A673 (cell line): ENCODE results near the gene PSME3IP1. TPM values are rescaled to one million over a fixed set of nuclear protein-coding genes. Genes with fewer than 3 reads are reported as not detected.

Source experiments
- BruUV-seq: library from RNA; stranded (reverse); fragments of 400-500 nt; replicated peaks from 2 replicates; lab custom pipeline; 2021; lab: Mats Ljungman, UMichigan
- CTCF ChIA-PET: fragments of 300-600 bp; sonication (Branson Sonifier 250); formaldehyde crosslinking; loops from one replicate; lab custom pipeline; 2022; ENCODE audit warnings: antibody characterized with exemption; lab: Charles Lee
- POLR2A ChIA-PET: fragments of 300-600 bp; sonication (Branson Sonifier 250); formaldehyde crosslinking; loops from one replicate; lab custom pipeline; 2022; ENCODE audit warnings: antibody characterized with exemption; ENCODE audit not compliant: low non-redundant PET; lab: Charles Lee
- DNase-seq: peaks from one replicate; pipeline ENCODE4 v3.0.0-alpha.2; 2015; ENCODE audit warnings: low spot score
- H3K27ac ChIP-seq: fragments of 200-600 bp; sonication (generic); 2 replicates; pipeline ENCODE4 v1.5.1; 2016; ENCODE audit warnings: mixed run types, low read depth, mild to moderate bottlenecking, mixed read lengths, antibody characterized with exemption, low read length; ENCODE audit not compliant: poor library complexity, severe bottlenecking
- H3K27me3 ChIP-seq: fragments of 200-600 bp; sonication (generic); replicated peaks from 2 replicates; pipeline ENCODE4 v1.6.1; 2017; ENCODE audit warnings: mixed run types, low read depth, mild to moderate bottlenecking, mixed read lengths, antibody characterized with exemption, low read length; ENCODE audit not compliant: insufficient read depth, poor library complexity
- H3K36me3 ChIP-seq: fragments of 200-600 bp; sonication (generic); 2 replicates; pipeline ENCODE4 v1.6.1; 2016; ENCODE audit warnings: mixed run types, mild to moderate bottlenecking, mixed read lengths, antibody characterized with exemption, low read length; ENCODE audit not compliant: insufficient read depth, poor library complexity, severe bottlenecking
- H3K4me1 ChIP-seq: fragments of 200-600 bp; sonication (generic); 2 replicates; pipeline ENCODE4 v1.6.1; 2017; ENCODE audit warnings: mixed run types, mild to moderate bottlenecking, mixed read lengths, antibody characterized with exemption, low read length; ENCODE audit not compliant: insufficient read depth, poor library complexity, severe bottlenecking
- H3K4me3 ChIP-seq: fragments of 200-600 bp; sonication (generic); 2 replicates; pipeline ENCODE4 v1.5.1; 2016; ENCODE audit warnings: low read depth, mixed run types, mild to moderate bottlenecking, mixed read lengths, low read length; ENCODE audit not compliant: poor library complexity, severe bottlenecking
- H3K9me3 ChIP-seq: fragments of 200-600 bp; sonication (generic); 2 replicates; pipeline ENCODE4 v1.6.1; 2016; ENCODE audit warnings: mixed run types, low read depth, mild to moderate bottlenecking, mixed read lengths, antibody characterized with exemption, low read length; ENCODE audit not compliant: poor library complexity, severe bottlenecking
- EZH2 ChIP-seq: fragments of 200-600 bp; sonication (generic); IDR thresholded peaks from 2 replicates; pipeline ENCODE4 v1.6.1; 2017; ENCODE audit warnings: borderline replicate concordance, low read depth, mild to moderate bottlenecking, mixed read lengths, antibody characterized with exemption, low read length; ENCODE audit not compliant: poor library complexity, severe bottlenecking
- intact Hi-C: fragments of 100-400 bp; cut with micrococcal nuclease; formaldehyde crosslinking; loops from one replicate; pipeline ENCODE4 v1.10.0; 2022; ENCODE audit not compliant: unreplicated experiment
- total RNA-seq: library from RNA; stranded (reverse); gene quantifications from 2 replicates; pipeline ENCODE4 v1.2.3, GENCODE V29; 2021
- TF ChIP-seq, protein P1 (sequence below): fragments of 300-800, 200-600 bp; sonication (generic); conservative IDR thresholded peaks from 2 replicates; pipeline ENCODE4 v1.5.1; 2017; ENCODE audit warnings: low read depth, mild to moderate bottlenecking, antibody characterized with exemption, low read length, moderate library complexity, mixed read lengths

Gene PSME3IP1
- total RNA-seq, 1 experiment from 2014 or later = 128 TPM

DNA sequence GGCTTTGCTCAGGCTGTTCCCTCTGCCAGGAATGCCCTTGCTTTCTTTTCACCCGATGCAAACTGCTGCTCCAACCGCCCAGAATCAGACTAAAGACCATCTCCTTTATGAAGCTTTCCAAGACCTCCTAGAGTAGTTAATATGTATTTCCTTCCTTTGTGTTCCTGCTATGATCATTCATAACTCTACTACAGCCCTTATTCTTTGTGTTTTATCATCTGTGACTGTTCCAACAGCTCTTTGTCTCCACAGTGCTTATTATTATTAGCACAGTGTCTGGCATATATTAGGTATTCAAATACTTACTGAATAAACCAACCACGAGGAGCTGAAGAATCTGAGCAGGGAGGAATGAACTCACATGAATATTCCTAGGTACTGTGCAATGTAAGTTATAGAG lies 7.6 kb downstream of the PSME3IP1 start:
- Histone ChIP-seq H3K36me3 (peaks cover 1% of the 10 kb centered on the region), H3K4me3 (no peak overlapping the region), H3K9me3 (no peaks in the 10 kb centered on the region), H3K27ac (peak overlapping the region; percentile 47), H3K4me1 (peaks cover 14% of the 10 kb centered on the region), H3K27me3 (no peaks in the 10 kb centered on the region)
- ChIA-PET POLR2A (no interaction called here), CTCF (no interaction called here)
- DNase-seq = peak; percentile 35
- BruUV-seq = no TSS peak
- TF ChIP-seq, protein P1, sequence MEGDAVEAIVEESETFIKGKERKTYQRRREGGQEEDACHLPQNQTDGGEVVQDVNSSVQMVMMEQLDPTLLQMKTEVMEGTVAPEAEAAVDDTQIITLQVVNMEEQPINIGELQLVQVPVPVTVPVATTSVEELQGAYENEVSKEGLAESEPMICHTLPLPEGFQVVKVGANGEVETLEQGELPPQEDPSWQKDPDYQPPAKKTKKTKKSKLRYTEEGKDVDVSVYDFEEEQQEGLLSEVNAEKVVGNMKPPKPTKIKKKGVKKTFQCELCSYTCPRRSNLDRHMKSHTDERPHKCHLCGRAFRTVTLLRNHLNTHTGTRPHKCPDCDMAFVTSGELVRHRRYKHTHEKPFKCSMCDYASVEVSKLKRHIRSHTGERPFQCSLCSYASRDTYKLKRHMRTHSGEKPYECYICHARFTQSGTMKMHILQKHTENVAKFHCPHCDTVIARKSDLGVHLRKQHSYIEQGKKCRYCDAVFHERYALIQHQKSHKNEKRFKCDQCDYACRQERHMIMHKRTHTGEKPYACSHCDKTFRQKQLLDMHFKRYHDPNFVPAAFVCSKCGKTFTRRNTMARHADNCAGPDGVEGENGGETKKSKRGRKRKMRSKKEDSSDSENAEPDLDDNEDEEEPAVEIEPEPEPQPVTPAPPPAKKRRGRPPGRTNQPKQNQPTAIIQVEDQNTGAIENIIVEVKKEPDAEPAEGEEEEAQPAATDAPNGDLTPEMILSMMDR = no peak
- TF ChIP-seq EZH2 = no peak
- intact Hi-C loops = no loop called here

- CTCF ChIA-PET = interaction anchor here (0.6 kb wide), 1 partner anchor 216 kb away, joined by 5 read pairs; no protein-coding TSS in a partner anchor
- intact Hi-C loops = no loop called here
- POLR2A ChIA-PET = no interaction called here
- Histone ChIP-seq H3K36me3 (peaks cover 24% of the 10 kb centered on the region), H3K27ac (no peak overlapping the region), H3K4me1 (peaks cover 14% of the 10 kb centered on the region), H3K9me3 (no peaks in the 10 kb centered on the region), H3K27me3 (no peaks in the 10 kb centered on the region), H3K4me3 (no peak overlapping the region)
- DNase-seq = no peak
- TF ChIP-seq, protein P1 = no peak
- no TSS peak for BruUV-seq
Measured at GRCh38 chr16:57175896-57176295, 9.9 kb downstream of the PSME3IP1 start.

DNA sequence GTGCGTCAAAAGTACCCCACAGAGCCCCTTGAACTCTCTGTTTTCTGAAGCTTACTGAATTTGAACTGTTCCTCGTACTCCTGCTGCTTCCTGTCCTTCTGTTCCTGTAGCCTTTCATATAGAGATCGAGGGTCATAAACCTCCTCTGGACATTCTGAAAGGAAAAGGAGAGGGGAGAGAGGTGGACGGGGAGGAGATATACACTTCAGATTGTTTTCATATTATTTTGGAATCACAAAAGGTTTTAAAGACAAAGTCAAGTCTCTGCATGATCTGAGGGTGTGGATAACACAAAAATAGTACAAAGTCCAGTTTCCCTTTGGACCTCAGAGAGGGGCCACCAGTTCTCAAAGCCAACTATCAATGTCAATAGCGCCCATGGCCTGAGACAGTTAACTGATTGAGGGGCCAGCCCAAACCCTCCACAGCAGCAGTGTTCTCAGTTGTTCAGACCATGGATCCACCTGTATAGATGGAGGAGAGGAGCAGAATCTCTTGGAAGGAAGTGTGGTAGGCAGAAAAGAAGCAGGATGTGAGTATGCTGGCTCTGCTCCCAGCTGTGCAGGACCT lies 13.0 kb downstream of the PSME3IP1 start:
- POLR2A ChIA-PET = no interaction called here
- no peak for TF ChIP-seq EZH2
- TF ChIP-seq, protein P1 = no peak
- H3K36me3 ChIP-seq = peaks cover 39% of the 10 kb centered on the region
- no peak for DNase-seq
- no peak overlapping the region for H3K4me3 ChIP-seq
- intact Hi-C loops = no loop called here
- no peaks in the 10 kb centered on the region for H3K4me1 ChIP-seq
- CTCF ChIA-PET = no interaction called here
- H3K9me3 ChIP-seq = no peaks in the 10 kb centered on the region
- H3K27me3 ChIP-seq = no peaks in the 10 kb centered on the region
- BruUV-seq = no TSS peak
- no peak overlapping the region for H3K27ac ChIP-seq
